Upper lobe of left lung (tissue), 4 donors: Measurements from ENCODE around the gene EYS.

ENCODE experiments used
- POLR2A ChIP-seq, 4 donors: fragments of 450-650 bp; IDR thresholded peaks; one replicate each; pipeline ENCODE4 v1.5.1; 2016 to 2017; ENCODE audit warnings: antibody characterized with exemption in 4 of 4, mild to moderate bottlenecking in 2 of 4
- POLR2AphosphoS5 ChIP-seq, 2 donors: sonication (generic); formaldehyde crosslinking; IDR thresholded peaks; one replicate each; pipeline ENCODE4 v1.5.1; 2017; ENCODE audit warnings: antibody characterized with exemption in 2 of 2
- TF ChIP-seq, protein P1 (sequence below), 6 experiments: fragments of 450-650 bp in 4 of 6; fragments of 200-600 bp in 2 of 6; sonication (generic) in 2 of 6; IDR thresholded peaks; one replicate each; pipeline ENCODE4 v1.5.1; 2016 to 2019; ENCODE audit warnings: antibody characterized with exemption in 6 of 6

DNA sequence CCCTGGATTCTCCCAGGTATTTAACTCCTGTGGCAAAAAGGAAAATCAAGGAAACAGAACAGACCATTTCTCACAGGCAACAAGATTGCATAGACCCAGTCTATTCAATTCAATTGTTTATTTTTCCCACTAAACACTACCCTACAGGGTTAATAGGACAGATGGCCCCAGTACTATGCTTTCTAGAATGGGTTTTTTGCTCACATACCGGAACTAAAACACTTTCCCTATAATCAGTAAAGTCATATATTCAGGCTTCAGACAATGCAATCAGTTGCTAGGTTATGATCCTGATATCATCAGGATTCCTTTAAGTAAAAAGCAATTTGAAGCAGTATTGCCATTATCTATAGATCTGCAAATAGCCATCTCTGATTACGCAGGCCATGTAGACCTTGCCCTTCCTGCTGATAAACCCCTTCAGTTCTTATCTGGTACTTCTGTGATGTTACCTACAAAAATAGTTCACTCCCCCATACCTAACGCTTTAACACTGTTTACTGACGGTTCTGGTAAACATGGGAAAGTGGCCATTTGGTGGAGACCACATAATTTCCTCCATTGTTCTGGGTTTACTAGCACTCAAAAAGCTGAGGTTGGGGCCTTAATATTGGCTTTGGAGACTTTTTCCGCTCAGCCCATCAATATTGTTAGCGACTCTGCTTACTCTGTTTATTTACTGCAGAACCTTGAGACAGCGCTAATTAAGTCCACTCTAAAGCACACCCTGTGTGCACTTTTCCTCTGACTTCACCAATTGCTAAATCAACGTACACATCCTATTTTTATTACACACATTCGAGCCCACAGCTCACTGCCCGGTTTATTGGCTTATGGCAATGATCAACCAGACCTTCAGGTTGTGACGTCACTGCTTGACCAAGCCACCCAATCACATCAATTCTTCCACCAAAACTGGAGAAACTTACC, 1405.5 kb downstream of the EYS start:
- TF ChIP-seq POLR2A (IDR thresholded peaks at IDR 0.05) (no peak), POLR2AphosphoS5 (IDR thresholded peaks at IDR 0.05) (no peak)
- TF ChIP-seq, protein P1, sequence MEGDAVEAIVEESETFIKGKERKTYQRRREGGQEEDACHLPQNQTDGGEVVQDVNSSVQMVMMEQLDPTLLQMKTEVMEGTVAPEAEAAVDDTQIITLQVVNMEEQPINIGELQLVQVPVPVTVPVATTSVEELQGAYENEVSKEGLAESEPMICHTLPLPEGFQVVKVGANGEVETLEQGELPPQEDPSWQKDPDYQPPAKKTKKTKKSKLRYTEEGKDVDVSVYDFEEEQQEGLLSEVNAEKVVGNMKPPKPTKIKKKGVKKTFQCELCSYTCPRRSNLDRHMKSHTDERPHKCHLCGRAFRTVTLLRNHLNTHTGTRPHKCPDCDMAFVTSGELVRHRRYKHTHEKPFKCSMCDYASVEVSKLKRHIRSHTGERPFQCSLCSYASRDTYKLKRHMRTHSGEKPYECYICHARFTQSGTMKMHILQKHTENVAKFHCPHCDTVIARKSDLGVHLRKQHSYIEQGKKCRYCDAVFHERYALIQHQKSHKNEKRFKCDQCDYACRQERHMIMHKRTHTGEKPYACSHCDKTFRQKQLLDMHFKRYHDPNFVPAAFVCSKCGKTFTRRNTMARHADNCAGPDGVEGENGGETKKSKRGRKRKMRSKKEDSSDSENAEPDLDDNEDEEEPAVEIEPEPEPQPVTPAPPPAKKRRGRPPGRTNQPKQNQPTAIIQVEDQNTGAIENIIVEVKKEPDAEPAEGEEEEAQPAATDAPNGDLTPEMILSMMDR (IDR thresholded peaks at IDR 0.05): no peak
